Measurements from ENCODE around the gene KRT32. TPM values are rescaled to one million over a fixed set of nuclear protein-coding genes. Genes with fewer than 3 reads are reported as not detected.

Gene KRT32
- total and polyA plus RNA-seq, 4 donors, result not detected

DNA sequence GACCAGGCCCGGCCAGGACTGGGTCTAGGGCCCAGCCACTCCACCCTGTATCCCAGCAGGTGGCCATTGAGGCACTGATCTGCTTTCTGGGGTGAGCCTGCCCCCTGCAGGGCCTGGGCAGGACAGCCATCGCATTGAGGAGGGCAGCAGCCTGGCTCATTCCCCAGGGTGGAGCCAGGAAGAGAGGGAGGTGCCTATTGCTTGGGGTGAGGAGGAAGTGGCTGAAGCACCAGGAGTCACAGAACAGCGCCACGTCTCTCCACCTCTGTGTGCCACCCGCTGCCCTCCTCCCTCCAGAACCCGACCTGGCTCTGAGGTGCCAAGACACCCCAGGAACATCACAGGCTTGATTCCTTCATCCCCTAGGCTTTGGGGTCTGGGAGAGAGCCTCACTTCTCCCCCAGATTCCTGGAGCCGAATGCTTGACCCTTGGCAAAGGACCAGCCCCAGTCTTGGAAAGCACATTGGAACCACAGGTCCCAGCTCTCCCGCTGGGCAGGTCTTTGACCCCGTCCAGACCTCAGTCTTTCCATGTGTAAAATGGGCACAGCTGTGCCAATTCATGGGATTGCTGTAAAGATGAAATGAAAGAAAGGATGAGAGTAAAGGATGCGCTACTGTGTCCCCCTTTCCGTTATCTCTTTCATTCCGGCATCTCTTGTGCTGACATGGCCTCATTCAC, 29.8 kb upstream of the KRT32 start:
- no peaks in the 10 kb centered on the region for H3K27me3 ChIP-seq (ENCODE audit: control insufficient read depth in 3 of 3, insufficient read depth in 3 of 3, low read length in 2 of 3)
- H3K9me3 ChIP-seq (ENCODE audit: control insufficient read depth in 4 of 4, insufficient read depth in 3 of 4, low read length in 3 of 4), result no peaks in the 10 kb centered on the region
- H3K4me3 ChIP-seq, result no peak overlapping the region
- TF ChIP-seq, protein P1, sequence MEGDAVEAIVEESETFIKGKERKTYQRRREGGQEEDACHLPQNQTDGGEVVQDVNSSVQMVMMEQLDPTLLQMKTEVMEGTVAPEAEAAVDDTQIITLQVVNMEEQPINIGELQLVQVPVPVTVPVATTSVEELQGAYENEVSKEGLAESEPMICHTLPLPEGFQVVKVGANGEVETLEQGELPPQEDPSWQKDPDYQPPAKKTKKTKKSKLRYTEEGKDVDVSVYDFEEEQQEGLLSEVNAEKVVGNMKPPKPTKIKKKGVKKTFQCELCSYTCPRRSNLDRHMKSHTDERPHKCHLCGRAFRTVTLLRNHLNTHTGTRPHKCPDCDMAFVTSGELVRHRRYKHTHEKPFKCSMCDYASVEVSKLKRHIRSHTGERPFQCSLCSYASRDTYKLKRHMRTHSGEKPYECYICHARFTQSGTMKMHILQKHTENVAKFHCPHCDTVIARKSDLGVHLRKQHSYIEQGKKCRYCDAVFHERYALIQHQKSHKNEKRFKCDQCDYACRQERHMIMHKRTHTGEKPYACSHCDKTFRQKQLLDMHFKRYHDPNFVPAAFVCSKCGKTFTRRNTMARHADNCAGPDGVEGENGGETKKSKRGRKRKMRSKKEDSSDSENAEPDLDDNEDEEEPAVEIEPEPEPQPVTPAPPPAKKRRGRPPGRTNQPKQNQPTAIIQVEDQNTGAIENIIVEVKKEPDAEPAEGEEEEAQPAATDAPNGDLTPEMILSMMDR (IDR thresholded peaks at IDR 0.05; ENCODE audit: control extremely low read depth, extremely low read depth), result peak; percentile 50
- H3K9ac ChIP-seq (ENCODE audit: insufficient read depth in 1 of 2, low read length in 2 of 2), result no peak overlapping the region
- H3K36me3 ChIP-seq (ENCODE audit: control insufficient read depth in 4 of 4, insufficient read depth in 4 of 4, low read length in 4 of 4), result no peaks in the 10 kb centered on the region
- peaks cover 0 to 12% (median 7%) of the 10 kb centered on the region in 5 donors for H3K4me1 ChIP-seq (ENCODE audit: control insufficient read depth in 5 of 5, insufficient read depth in 5 of 5, low read length in 5 of 5)
- peak; percentile 86 for ATAC-seq (ENCODE audit: insufficient read depth, low FRiP score)
- DNase-seq, result peak; percentile 53 to 72 (median 72)
- WGBS, 2 donors, result 45 to 48% methylated on average over 12 of the region's 12 CpGs
- H3K27ac ChIP-seq (ENCODE audit: low read depth in 1 of 2, low read length in 1 of 2), result peak overlapping the region in 1 of 2 donors; percentile 50

DNA sequence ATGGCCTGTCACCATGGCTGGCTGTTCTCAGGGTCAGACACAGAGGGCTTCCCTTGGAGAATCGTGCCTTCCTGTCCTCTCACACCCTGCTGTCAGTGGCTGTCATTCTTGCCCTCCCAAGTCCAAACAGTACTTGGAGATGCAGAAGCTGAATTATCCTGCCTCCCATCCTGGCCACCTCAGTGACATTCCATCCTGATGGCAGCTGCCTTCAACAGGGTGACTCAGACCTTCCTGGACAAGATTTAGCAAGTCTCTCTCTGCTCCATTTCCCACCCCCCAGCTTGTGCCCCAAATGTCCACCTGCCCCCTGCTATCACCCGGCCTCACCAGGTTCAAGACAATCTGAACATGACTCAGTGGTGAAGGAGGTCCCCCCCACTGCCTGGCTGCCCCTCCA, 27.3 kb upstream of the KRT32 start:
- H3K27me3 ChIP-seq (ENCODE audit: control insufficient read depth in 3 of 3, insufficient read depth in 3 of 3, low read length in 2 of 3), result no peaks in the 10 kb centered on the region
- ATAC-seq (ENCODE audit: insufficient read depth, low FRiP score) (no peak), DNase-seq (no peak)
- TF ChIP-seq, protein P1 (IDR thresholded peaks at IDR 0.05; ENCODE audit: control extremely low read depth, extremely low read depth), result no peak
- no peaks in the 10 kb centered on the region for H3K36me3 ChIP-seq (ENCODE audit: control insufficient read depth in 4 of 4, insufficient read depth in 4 of 4, low read length in 4 of 4)
- H3K9ac ChIP-seq (ENCODE audit: insufficient read depth in 1 of 2, low read length in 2 of 2), result no peak overlapping the region
- H3K27ac ChIP-seq (ENCODE audit: low read depth in 1 of 2, low read length in 1 of 2), result no peak overlapping the region
- peaks cover 0 to 12% (median 7%) of the 10 kb centered on the region in 5 donors for H3K4me1 ChIP-seq (ENCODE audit: control insufficient read depth in 5 of 5, insufficient read depth in 5 of 5, low read length in 5 of 5)
- no peaks in the 10 kb centered on the region for H3K9me3 ChIP-seq (ENCODE audit: control insufficient read depth in 4 of 4, insufficient read depth in 3 of 4, low read length in 3 of 4)
- WGBS, 2 donors, result 64 to 85% methylated on average over 2 of the region's 2 CpGs
- H3K4me3 ChIP-seq, result no peak overlapping the region

DNA sequence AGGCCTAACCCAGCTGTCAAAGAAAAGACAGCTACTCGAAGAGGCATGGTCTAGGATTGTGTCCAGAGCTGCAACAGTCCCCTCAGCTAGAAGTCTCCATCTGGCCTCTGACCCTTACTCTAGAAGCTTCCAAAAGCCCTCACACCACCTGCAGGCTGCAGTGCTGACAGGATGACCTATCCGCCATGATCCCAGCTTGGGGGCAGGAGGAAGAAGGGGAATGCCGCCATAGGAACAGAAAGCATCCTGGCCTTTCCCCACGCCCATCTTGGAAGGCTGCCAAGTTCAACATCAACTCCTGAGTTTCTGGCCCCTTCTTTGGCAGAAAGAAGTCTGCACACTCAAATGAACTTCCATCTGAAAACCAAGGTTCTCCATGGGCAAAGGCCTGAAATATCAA, 25.6 kb upstream of the KRT32 start:
- Histone ChIP-seq H3K9ac (ENCODE audit: insufficient read depth in 1 of 2, low read length in 2 of 2) (no peak overlapping the region), H3K4me1 (ENCODE audit: control insufficient read depth in 5 of 5, insufficient read depth in 5 of 5, low read length in 5 of 5) (peaks cover 0 to 12% (median 7%) of the 10 kb centered on the region in 5 donors)
- no peak for ATAC-seq (ENCODE audit: insufficient read depth, low FRiP score)

More for the DNA sequence above, 25.6 kb upstream of the KRT32 start:
- Histone ChIP-seq H3K4me3 (no peak overlapping the region), H3K27me3 (ENCODE audit: control insufficient read depth in 3 of 3, insufficient read depth in 3 of 3, low read length in 2 of 3) (no peaks in the 10 kb centered on the region), H3K9me3 (ENCODE audit: control insufficient read depth in 4 of 4, insufficient read depth in 3 of 4, low read length in 3 of 4) (no peaks in the 10 kb centered on the region), H3K36me3 (ENCODE audit: control insufficient read depth in 4 of 4, insufficient read depth in 4 of 4, low read length in 4 of 4) (no peaks in the 10 kb centered on the region), H3K27ac (ENCODE audit: low read depth in 1 of 2, low read length in 1 of 2) (no peak overlapping the region)
- TF ChIP-seq, protein P1 (IDR thresholded peaks at IDR 0.05; ENCODE audit: control extremely low read depth, extremely low read depth), result no peak
- DNase-seq, result peak; percentile 72 to 83 (median 76)
- WGBS, 2 donors, result 45 to 56% methylated on average over 4 of the region's 4 CpGs
